ENCODE results near the gene IGDCC3. TPM values are rescaled to one million over a fixed set of nuclear protein-coding genes. Genes with fewer than 3 reads are reported as not detected.

Gene IGDCC3
- total RNA-seq = 0.69 TPM

DNA sequence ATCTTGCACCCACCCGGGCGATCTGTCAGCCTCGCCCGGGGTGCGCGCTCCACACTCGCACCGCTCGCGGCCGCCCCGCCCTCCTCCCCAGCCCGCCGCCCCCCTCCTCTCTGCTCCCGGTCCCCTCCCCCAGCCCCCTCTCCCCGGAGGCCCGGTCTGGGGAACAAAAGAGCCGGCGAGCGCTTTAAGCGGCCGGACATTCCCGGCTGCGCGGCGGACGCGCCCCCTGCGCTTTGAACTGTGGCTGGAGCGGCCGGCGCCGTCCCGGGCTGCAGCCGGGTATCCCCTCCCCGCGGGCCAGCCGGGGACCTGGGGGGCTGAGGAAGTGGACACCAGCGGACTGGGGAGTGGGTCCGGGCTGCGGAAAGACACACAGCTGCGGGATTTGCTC is at the start of gene IGDCC3:
Gene IGDCC3 (minus strand): TSS at position 27 of the 391 bp plus-strand sequence. CDS start 214 bp downstream, outside the sequence.
- no peak for DNase-seq

- DNase-seq = no peak
These were observed 48.5 kb upstream of the IGDCC3 start for GRCh38 chr15:65426216-65426853.

DNA sequence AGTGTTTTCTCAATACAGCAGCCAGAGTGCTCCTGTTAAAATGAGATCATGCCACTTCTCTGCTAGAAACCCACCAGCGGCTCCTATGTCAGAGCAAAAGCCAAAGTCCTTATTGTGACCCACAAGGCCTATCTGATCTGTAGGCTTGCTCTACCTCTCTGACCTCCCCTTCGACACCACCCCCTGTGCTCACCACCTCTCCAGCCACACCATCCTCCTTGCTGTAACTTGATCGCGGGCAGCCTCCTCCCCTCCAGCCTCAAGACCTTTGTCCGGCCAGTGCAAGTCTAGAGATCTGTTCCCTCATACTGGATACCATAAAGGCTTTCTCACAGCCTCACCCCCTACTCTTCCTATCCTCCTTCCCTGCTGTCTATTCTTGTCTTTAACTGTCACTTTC is 46.9 kb upstream of the IGDCC3 start:
- DNase-seq = no peak

DNA sequence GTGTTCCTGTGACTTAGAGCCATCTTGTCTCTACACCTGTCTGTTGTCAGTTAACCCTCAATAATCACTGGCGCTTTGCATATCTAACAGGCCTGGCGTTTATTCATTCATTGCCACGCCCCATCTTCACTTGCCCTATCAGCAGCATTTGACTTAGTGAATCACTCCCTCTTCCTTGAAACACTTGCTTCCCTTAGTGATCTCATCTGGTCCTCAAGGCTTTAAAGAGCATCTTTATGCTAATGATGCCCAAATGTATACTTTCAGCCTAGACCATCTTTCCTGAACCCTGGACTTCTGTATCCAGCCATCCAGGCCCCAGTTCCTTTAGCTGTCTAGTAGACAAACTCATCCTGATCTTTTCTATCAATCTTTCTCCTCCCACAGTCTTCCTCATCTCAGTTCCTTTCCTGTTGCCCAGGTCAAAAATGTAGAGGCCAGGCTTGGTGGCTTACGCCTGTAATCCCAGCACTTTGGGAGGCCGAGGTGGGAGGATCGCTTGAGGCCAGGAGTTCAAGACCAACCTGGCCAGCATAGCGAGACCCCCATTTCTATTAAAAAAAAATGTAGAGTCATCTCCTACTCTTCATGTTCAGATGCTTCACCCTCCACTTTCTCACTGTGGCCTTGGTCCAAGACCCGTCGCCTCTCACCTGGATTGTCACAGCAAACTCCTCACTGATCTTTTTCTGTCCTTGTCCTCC is 46.3 kb upstream of the IGDCC3 start:
- DNase-seq = no peak

- no peak for DNase-seq
These were observed 45.6 kb upstream of the IGDCC3 start for GRCh38 chr15:65423150-65423975.

DNA sequence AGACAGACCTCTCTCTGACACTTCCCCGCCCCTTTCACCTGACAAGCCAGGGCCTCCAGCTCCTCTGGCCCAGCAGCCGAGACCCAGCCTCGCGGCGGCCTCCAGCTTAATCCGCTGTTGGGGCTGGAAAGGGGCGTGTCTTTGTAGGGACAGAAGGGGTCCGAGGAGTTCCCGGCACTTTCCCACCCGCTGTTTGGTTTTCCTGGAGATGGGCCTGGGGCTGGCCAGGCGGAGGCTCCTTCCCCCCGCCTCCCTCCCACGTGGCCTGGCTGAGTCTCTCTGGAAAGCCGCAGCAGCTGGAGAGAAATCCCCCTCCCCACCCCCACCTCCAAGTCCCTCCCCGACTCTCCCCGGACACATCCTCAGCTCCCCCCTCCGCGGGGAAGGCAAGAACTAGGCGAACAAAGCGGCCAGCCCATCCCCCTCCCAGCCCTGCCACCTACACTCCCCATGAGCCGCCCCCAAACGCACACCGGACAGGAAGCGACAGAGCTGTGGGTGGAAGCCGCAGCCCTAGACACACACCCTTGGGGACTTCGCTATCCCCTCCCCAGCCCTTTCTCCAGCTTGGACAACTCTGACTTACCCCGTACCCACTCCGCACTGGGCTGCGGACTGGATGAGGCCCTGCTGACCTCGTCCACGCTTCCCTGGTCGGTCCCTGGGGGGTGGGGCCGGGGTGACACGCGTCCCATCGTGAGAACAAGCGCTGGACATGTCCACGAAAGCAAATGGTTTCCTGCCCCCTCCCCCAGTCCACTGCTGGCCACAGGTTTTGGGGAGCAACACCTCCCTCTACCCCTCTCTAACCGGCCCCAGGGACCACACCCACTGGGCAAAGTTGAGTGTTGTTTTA is 43.8 kb upstream of the IGDCC3 start:
- peak; percentile 88 for DNase-seq

GRCh38 chr15:65420975-65421359 is 43.2 kb upstream of the IGDCC3 start:
- no peak for DNase-seq

DNA sequence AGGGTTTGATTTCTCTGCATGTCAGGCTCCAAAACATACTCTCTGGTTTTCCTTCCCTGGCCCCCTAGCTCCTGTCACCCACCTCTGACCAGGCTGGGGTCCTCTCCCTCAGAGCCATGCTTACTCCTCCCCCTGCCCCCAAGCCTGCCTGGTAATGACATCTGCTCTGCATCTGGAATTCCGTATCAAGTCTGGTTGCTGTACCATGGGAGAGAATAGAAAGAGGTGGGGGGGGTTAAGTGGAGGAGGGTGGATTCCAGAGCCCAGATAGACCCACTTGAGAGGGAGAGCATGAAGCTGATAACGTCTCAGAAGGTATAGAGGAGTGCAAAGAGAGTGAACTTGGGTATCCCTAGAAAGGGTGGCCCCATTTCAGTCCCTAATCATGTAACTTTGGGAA is 40.8 kb upstream of the IGDCC3 start:
- peak; percentile 51 for DNase-seq

DNA sequence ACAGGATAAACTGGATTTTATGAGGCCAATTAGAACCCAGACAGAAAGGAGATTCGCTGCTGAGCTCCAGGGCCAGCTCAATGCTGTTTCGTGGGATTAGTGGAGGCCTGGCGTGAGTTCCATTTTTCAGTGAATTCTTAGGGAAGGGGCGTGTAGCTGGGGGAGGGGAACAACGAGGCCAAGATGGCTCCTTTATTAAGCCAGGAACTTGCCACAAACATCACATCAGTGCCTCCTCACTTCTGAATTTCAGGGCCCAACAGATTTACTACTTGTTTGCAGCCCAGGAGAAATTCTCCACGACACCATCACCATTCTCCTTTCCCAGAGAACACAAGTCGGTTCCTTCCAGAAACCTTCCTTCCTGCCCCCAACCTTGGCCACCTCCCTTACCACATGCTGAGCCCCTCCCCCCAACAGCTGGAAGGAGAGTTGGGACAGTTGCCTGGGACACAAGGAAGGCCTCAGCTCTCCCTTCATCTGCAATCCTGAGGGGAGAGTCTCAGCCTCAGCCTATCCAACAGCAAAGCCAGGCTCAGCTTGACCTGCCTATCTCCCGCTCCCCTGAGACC is 39.1 kb upstream of the IGDCC3 start:
- peak; percentile 66 for DNase-seq

DNA sequence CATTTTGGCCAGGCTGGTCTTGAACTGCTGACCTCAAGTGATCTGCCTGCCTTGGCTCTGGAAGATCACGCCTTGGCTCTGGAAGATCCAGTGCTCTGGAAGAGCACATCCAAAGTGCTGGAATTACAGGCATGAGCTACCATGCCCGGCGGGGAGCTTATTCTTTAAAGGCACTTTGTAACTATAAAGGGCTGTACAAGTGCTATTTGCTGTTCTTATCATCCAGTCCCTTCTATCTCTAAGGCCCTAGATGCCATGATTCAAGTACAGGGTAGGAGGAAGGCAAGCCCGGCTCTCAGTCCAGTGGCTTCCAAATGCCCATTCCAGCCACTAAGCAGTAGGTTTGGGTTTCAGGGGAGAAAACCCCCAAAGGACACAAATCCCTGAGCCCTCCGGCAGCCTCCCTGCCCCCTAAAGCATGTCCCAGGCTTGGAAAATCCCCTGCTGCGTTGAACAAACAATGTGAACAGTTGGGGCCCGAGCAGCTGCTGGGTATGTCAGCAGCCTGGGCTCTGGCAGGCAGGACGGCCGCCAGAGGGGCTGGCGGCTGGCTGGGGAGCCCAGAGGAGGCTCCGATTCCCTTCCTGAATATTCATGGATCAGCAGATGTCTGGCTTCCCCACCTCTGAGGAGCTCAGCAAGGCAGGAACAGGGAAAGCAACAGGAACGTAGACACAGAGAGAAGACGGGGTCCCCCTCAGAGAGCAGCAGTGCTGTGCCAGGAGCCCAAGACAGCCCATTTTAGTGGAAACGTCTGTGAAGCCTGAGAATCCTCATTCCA is 37.2 kb upstream of the IGDCC3 start:
- DNase-seq = peak; percentile 71

DNA sequence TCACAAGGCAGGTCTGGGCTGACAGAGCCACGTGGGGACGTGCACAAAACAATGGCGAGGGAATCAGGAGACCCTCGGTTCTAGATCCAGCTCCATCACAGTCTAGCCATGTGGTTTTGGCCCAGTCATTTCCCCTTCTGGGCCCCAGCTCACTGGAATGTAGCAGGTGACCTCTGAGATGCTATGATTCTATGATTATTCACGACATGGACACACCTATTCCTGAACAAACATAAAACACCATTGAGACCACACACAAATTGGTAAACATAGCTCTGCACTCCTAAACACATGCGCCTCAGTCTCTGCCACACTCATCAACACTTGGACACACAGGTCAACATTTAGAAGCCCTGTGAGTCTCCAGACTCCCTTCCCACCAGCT is 36.0 kb upstream of the IGDCC3 start:
- no peak for DNase-seq

DNA sequence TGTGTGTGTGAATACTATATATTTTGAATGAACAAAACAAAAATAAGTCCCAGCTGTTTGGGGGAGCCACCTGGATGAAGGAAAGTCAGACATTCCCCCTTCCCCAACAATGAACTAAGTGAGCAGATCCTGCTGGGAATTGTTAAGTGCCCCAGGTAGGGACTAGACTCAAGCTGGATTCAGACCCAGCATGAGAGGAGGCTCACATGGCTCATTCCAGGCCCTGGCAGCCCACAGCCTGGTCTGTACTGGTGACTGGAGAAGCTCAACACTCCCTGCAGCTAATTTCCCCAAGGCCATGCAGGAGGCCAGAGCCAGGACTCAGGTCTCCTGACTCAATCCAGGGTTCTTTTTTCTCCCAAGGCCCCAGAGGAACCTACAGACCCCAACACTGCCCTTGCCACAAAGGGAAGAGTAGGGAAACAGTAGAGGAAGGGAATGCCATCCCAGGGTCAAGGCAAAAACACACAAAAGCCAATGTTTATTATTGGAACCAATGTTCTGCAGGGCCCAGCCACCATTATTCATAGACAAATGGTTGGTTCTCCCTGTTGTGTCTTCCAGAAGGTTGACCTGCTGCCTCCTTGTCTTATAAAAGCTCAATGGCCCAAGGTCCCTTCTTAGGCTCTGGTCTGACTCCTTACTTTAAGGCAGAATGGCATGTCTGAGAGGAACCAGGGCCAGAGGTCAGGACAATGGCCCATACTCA is 35.4 kb upstream of the IGDCC3 start:
- DNase-seq = no peak

- no peak for DNase-seq
These were observed 34.8 kb upstream of the IGDCC3 start for GRCh38 chr15:65412556-65412955.

DNA sequence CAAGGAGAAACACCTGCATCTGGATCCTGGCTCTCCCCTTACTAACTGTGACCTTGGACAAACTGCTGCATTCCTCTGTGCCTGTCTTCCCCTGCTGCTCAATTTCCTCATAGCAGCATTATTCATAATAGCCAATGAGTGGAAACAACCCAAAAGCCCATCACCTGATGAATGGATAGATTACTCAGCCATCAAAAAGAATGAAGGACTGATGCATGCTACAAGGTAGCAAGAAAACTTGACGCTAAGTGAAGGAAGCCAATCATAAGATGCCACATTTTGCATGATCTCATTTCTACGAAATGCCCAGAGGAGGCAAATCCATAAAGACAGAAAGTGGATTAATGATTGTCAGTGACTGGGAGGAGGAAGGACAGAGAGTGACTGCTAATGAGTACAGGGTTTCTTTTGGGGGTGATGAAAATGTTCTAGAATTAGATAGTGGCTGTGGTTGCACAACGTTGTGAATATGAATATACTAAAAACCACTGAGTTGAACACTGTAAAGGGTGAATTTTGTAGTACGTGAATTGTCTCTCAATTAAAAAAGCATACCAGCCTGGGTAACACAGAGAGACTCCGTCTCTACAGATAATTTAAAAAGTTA is 33.8 kb upstream of the IGDCC3 start:
- no peak for DNase-seq

- no peak for DNase-seq
These were observed 33.2 kb upstream of the IGDCC3 start for GRCh38 chr15:65410972-65411371.

GRCh38 chr15:65410036-65410435 is 32.2 kb upstream of the IGDCC3 start:
- no peak for DNase-seq

DNA sequence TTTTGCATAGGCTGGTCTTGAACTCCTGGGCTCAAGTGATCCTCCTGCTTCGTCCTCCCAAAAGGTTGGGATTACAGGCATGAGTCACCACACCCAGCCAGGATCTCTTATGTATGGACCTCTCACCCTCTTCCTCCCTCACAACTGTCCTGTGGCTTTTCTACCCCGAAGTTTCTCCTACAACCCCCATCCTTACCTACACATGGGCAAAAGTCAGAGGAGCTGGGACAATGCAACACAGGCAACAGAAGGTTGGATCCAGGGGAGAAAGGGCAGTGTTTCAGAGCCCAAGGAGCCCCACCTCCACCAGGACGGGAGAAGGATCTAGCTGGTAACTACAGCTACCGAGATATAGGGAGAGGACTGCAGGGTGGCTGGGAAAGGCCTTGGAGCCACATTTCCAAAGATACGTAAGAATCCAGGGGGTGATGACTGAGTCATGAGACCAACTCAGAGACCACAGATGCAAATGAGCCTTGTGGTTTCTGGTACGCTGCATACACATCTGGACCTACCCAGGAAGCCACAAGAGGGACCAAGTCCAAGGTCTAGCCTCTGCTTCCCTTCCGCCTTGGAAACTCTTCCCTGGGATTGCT is 31.3 kb upstream of the IGDCC3 start:
- DNase-seq = peak; percentile 66

DNA sequence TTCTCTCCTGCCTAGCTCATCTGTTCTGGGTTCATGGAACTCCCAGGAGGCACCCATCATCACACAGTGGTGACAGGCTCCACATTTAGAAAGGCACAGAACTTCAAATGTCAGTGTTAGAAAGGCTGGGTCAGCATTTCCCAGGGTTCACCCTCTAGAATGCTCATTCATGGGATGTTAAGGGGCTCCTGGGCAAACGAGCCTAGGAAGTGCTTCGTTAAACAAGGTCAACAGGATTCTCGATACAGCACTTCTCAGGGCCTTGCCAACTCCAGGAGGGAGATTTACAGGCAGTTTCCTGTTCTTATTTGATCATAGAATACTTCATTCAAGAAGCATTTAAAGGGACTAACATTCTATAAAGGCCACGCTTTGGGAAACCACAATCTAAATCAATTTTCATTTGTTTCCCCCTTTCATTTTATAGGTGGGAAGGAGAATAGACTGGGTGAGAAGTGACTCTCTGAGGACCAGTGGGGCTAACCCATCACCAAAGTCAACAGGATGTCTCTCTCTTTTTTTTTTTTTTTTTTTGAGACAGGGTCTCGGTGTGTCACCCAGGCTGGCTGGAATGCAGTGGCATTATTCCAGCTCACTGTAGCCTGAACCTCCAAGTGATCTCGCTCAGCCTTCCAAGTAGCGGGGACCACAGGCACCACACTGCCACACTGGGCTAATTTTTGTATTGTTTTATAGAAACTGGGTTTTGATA is 30.7 kb upstream of the IGDCC3 start:
- DNase-seq = no peak

- DNase-seq = peak; percentile 57
These were observed 28.7 kb upstream of the IGDCC3 start for GRCh38 chr15:65406424-65407000.
